ENCODE results near the gene EYA4. TPM values are rescaled to one million over a fixed set of nuclear protein-coding genes. Genes with fewer than 3 reads are reported as not detected.

Gene EYA4
- total and polyA plus RNA-seq, 2 of the 4 experiments (the other 2 are of a cell fraction): 5.7 to 11.1 TPM

GRCh38 chr6:133559926-133560325 is 318.8 kb downstream of the EYA4 start:
- Histone ChIP-seq H3K23ac (ENCODE audit: low read depth, low read length) (no peak overlapping the region), H2BK5ac (ENCODE audit: low read depth, low read length, poor library complexity, severe bottlenecking) (no peak overlapping the region), H3K27me3 (ENCODE audit: control insufficient read depth, insufficient read depth, low read length) (no peaks in the 10 kb centered on the region), H3K9me3 (ENCODE audit: control insufficient read depth, insufficient read depth, low read length) (peaks cover 16% of the 10 kb centered on the region), H3K4ac (ENCODE audit: low read depth, low read length) (no peak overlapping the region), H2BK20ac (ENCODE audit: low read depth, low read length) (no peak overlapping the region), H2BK120ac (ENCODE audit: low read depth, low read length) (no peak overlapping the region), H3K4me2 (ENCODE audit: low read depth, low read length) (no peak overlapping the region), H3K27ac (ENCODE audit: insufficient read depth, low read length) (no peak overlapping the region), H3K4me3 (ENCODE audit: insufficient read depth, low read depth, low read length) (no peak overlapping the region), H3K9me1 (ENCODE audit: insufficient read depth, low read length) (no peaks in the 10 kb centered on the region), H3K9ac (ENCODE audit: low read depth, low read length) (no peak overlapping the region), H2BK15ac (ENCODE audit: low read depth, low read length) (no peak overlapping the region), H4K8ac (ENCODE audit: low read depth in 2 of 2, low read length in 2 of 2) (no peak overlapping the region), H2AK5ac (ENCODE audit: low read depth, low read length) (no peak overlapping the region), H3K14ac (replicated peaks; ENCODE audit: low read depth, low read length) (no peak overlapping the region), H3K56ac (ENCODE audit: extremely low read depth, insufficient read depth, low read length) (no peak overlapping the region), H3K36me3 (ENCODE audit: control insufficient read depth, insufficient read depth, low read length) (no peaks in the 10 kb centered on the region), H3K79me1 (ENCODE audit: low read depth in 1 of 2, low read length in 2 of 2) (no peaks in the 10 kb centered on the region), H4K91ac (ENCODE audit: insufficient read depth, low read depth, low read length) (no peak overlapping the region), H4K5ac (ENCODE audit: low read depth, low read length) (no peak overlapping the region), H3K18ac (ENCODE audit: low read depth, low read length) (no peak overlapping the region), H4K20me1 (ENCODE audit: insufficient read depth, low read length) (no peaks in the 10 kb centered on the region), H2AK9ac (replicated peaks; ENCODE audit: low read depth, low read length, poor library complexity) (no peak overlapping the region), H3K4me1 (ENCODE audit: control insufficient read depth, insufficient read depth, low read length) (0 out of 2 replicates have a peak, but pooled peaks cover 2% of the 10 kb centered on the region), H2AFZ (replicated peaks; ENCODE audit: low read length, poor library complexity) (no peak overlapping the region)
- no CpG with 5 or more reads among the region's 2 CpGs for WGBS, 2 experiments (ENCODE audit: extremely low coverage in 2 of 2, insufficient read length in 1 of 2)
- intact Hi-C loops (cut with micrococcal nuclease) (no loop called here), in situ Hi-C loops (cut with MboI; ENCODE audit: low sequenced_read_pairs) (loop anchor here (10.0 kb wide), 2 partner anchors 375 to 545 kb away; no protein-coding TSS in a partner anchor), dilution Hi-C loops (cut with HindIII; ENCODE audit: low sequenced_read_pairs, unreplicated experiment) (no loop called here)
- ATAC-seq (ENCODE audit: low read depth): no peak
- BruUV-seq (replicated peaks): no TSS peak
- ChIA-PET CTCF (no interaction called here), POLR2A (ENCODE audit: unreplicated experiment) (no interaction called here)
- TF ChIP-seq RFX5 (IDR thresholded peaks at IDR 0.05; ENCODE audit: low read depth, low read length) (no peak), CHD1 (IDR thresholded peaks at IDR 0.05; ENCODE audit: low read depth, low read length) (no peak), FOS (IDR thresholded peaks at IDR 0.05; ENCODE audit: low read depth, low read length) (no peak), RCOR1 (IDR thresholded peaks at IDR 0.05; ENCODE audit: insufficient replicate concordance, low read length) (no peak), CEBPB (IDR thresholded peaks at IDR 0.05; ENCODE audit: low read depth, low read length) (no peak), MAZ (IDR thresholded peaks at IDR 0.05; ENCODE audit: borderline replicate concordance, low read depth, low read length) (no peak), MAFK (IDR thresholded peaks at IDR 0.05; ENCODE audit: low read depth, low read length) (no peak), RAD21 (IDR thresholded peaks at IDR 0.05; ENCODE audit: low read length) (no peak), CTCF (conservative IDR thresholded peaks at IDR 0.05; ENCODE audit: low read depth, low read length) (no peak), SMC3 (IDR thresholded peaks at IDR 0.05; ENCODE audit: low read depth, low read length) (no peak), ELK1 (IDR thresholded peaks at IDR 0.05; ENCODE audit: borderline replicate concordance, low read depth, low read length) (no peak), USF2 (IDR thresholded peaks at IDR 0.05; ENCODE audit: low read depth, low read length) (no peak), NFE2L2 (IDR thresholded peaks at IDR 0.05; ENCODE audit: low read depth, low read length) (no peak), BHLHE40 (IDR thresholded peaks at IDR 0.05; ENCODE audit: low read depth, low read length) (no peak), POLR2A (IDR thresholded peaks at IDR 0.05; ENCODE audit: low read depth, low read length) (no peak)
- DNase-seq: no peak

All from IMR-90 (cell line).